ENCODE results near the gene NRSN2. TPM values are rescaled to one million over a fixed set of nuclear protein-coding genes. Genes with fewer than 3 reads are reported as not detected.
A peak's percentile ranks its signal among the peaks of the same experiment; 100 is the strongest.

NRSN2 gene
- 1 to 10 TPM; 5.2 to 7.5 TPM for total RNA-seq

GRCh38 chr20:346640-347316, at the start of gene NRSN2:
TSS of gene NRSN2 (plus strand) at chr20:347111. CDS start at chr20:349644, 2,533 bp downstream.
- Mint-ChIP-seq H3K27me3 (no peaks in the 10 kb centered on the region), H3K9me3 (ENCODE audit: low read depth) (peaks cover 7% of the 10 kb centered on the region), H3K36me3 (ENCODE audit: low read depth) (peaks cover 5% of the 10 kb centered on the region), H3K4me3 (peak within 1 kb of the TSS; percentile 82), H3K4me1 (peaks cover 10% of the 10 kb centered on the region), H3K27ac (no peak within 1 kb of the TSS)
- ChIA-PET CTCF (interaction anchor here (0.8 to 4.3 kb wide), 4 partner anchors 9 to 93 kb away, joined by 3 to 16 read pairs (median 6); no protein-coding TSS in a partner anchor), POLR2A (no interaction called here)
- ATAC-seq (peak; percentile 61), DNase-seq (peak; percentile 64)
- intact Hi-C loops (cut with DNase I, micrococcal nuclease), result loop anchor here in 1 of 2 experiments (1.0 to 5.0 kb wide), 4 partner anchors 21 to 196 kb away; partner anchors contain the start of genes CSNK2A1, RBCK1, SOX12 and TRIB3

- ChIA-PET CTCF (interaction anchor here (0.9 to 6.1 kb wide), 6 partner anchors 10 to 39 kb away, joined by 3 to 40 read pairs (median 4); no protein-coding TSS in a partner anchor), POLR2A (interaction anchor here (0.7 to 2.0 kb wide), 2 partner anchors 21 to 27 kb away, joined by 7 to 8 read pairs; partner anchors contain the start of gene SOX12)
- Mint-ChIP-seq H3K4me1 (peaks cover 52% of the 10 kb centered on the region), H3K36me3 (ENCODE audit: low read depth) (peaks cover 31% of the 10 kb centered on the region), H3K27me3 (no peaks in the 10 kb centered on the region), H3K4me3 (peak overlapping the region; percentile 100), H3K9me3 (ENCODE audit: low read depth) (no peaks in the 10 kb centered on the region), H3K27ac (peak overlapping the region; percentile 99)
- peak; percentile 72 for DNase-seq
- peak; percentile 40 for ATAC-seq
- intact Hi-C loops (cut with DNase I, micrococcal nuclease), result loop anchor here (1.0 kb wide), 5 partner anchors 12 to 245 kb away; partner anchors contain the start of genes CSNK2A1 (in 1 of the 2) and RBCK1 (in 1 of the 2)
Observed at GRCh38 chr20:297925-298775, 48.8 kb upstream of the NRSN2 start.

GRCh38 chr20:298776-299391, 48.0 kb upstream of the NRSN2 start:
- Mint-ChIP-seq H3K4me1 (peaks cover 52% of the 10 kb centered on the region), H3K9me3 (ENCODE audit: low read depth) (no peaks in the 10 kb centered on the region), H3K36me3 (ENCODE audit: low read depth) (peaks cover 31% of the 10 kb centered on the region), H3K4me3 (peak overlapping the region; percentile 100), H3K27me3 (no peaks in the 10 kb centered on the region), H3K27ac (peak overlapping the region; percentile 99)
- DNase-seq (no peak), ATAC-seq (no peak)
- ChIA-PET POLR2A (interaction anchor here (2.0 kb wide), 1 partner anchor 26 kb away, joined by 7 read pairs; the partner anchor contains the start of gene SOX12), CTCF (interaction anchor here (0.9 to 6.1 kb wide), 8 partner anchors 9 to 40 kb away, joined by 3 to 40 read pairs (median 4); no protein-coding TSS in a partner anchor)
- intact Hi-C loops (cut with DNase I, micrococcal nuclease), result loop anchor here in 1 of 2 experiments (1.0 kb wide), 1 partner anchor 11 kb away; no protein-coding TSS in a partner anchor

GRCh38 chr20:300345-300990, 46.4 kb upstream of the NRSN2 start:
- H3K9me3 Mint-ChIP-seq (ENCODE audit: low read depth), result no peaks in the 10 kb centered on the region
- CTCF ChIA-PET, result interaction anchor here (0.6 to 6.1 kb wide), 5 partner anchors 24 to 182 kb away, joined by 3 to 40 read pairs (median 13); no protein-coding TSS in a partner anchor
- peaks cover 52% of the 10 kb centered on the region for H3K4me1 Mint-ChIP-seq
- DNase-seq (no peak), ATAC-seq (no peak)
- intact Hi-C loops (cut with DNase I, micrococcal nuclease), result no loop called here
- peak overlapping the region; percentile 100 for H3K4me3 Mint-ChIP-seq
- peak overlapping the region; percentile 45 for H3K27ac Mint-ChIP-seq
- peaks cover 31% of the 10 kb centered on the region for H3K36me3 Mint-ChIP-seq (ENCODE audit: low read depth)
- H3K27me3 Mint-ChIP-seq, result no peaks in the 10 kb centered on the region
- POLR2A ChIA-PET, result no interaction called here

- Mint-ChIP-seq H3K27me3 (no peaks in the 10 kb centered on the region), H3K4me3 (peak overlapping the region; percentile 3), H3K4me1 (peaks cover 40% of the 10 kb centered on the region), H3K27ac (peak overlapping the region; percentile 52), H3K36me3 (ENCODE audit: low read depth) (peaks cover 31% of the 10 kb centered on the region), H3K9me3 (ENCODE audit: low read depth) (no peaks in the 10 kb centered on the region)
- ChIA-PET POLR2A (no interaction called here), CTCF (interaction anchor here (0.6 to 6.1 kb wide), 3 partner anchors 22 to 31 kb away, joined by 4 to 40 read pairs (median 13); no protein-coding TSS in a partner anchor)
- intact Hi-C loops (cut with DNase I, micrococcal nuclease), result no loop called here
- ATAC-seq (peak; percentile 73), DNase-seq (peak; percentile 36)
Observed at GRCh38 chr20:301886-302848, 44.7 kb upstream of the NRSN2 start.

GRCh38 chr20:305745-306144, 41.2 kb upstream of the NRSN2 start:
- no peak for ATAC-seq
- Mint-ChIP-seq H3K9me3 (ENCODE audit: low read depth) (no peaks in the 10 kb centered on the region), H3K36me3 (ENCODE audit: low read depth) (peaks cover 6% of the 10 kb centered on the region), H3K4me1 (peaks cover 31% of the 10 kb centered on the region), H3K27ac (no peak overlapping the region), H3K4me3 (no peak overlapping the region), H3K27me3 (no peaks in the 10 kb centered on the region)
- CTCF ChIA-PET, result interaction anchor here (0.7 kb wide), 1 partner anchor 24 kb away, joined by 4 read pairs; no protein-coding TSS in a partner anchor
- no peak for DNase-seq
- POLR2A ChIA-PET, result no interaction called here
- intact Hi-C loops (cut with DNase I, micrococcal nuclease), result no loop called here

GRCh38 chr20:308427-309038, 38.4 kb upstream of the NRSN2 start:
- H3K9me3 Mint-ChIP-seq (ENCODE audit: low read depth), result no peaks in the 10 kb centered on the region
- ChIA-PET POLR2A (no interaction called here), CTCF (interaction anchor here (0.8 to 1.4 kb wide), 4 partner anchors 9 to 53 kb away, joined by 3 to 4 read pairs (median 3); no protein-coding TSS in a partner anchor)
- H3K4me3 Mint-ChIP-seq, result no peak overlapping the region
- H3K36me3 Mint-ChIP-seq (ENCODE audit: low read depth), result no peaks in the 10 kb centered on the region
- ATAC-seq (no peak), DNase-seq (no peak)
- no peaks in the 10 kb centered on the region for H3K27me3 Mint-ChIP-seq
- intact Hi-C loops (cut with DNase I, micrococcal nuclease), result no loop called here
- H3K4me1 Mint-ChIP-seq, result peaks cover 11% of the 10 kb centered on the region
- no peak overlapping the region for H3K27ac Mint-ChIP-seq

GRCh38 chr20:309306-309840, 37.5 kb upstream of the NRSN2 start:
- Mint-ChIP-seq H3K27me3 (no peaks in the 10 kb centered on the region), H3K9me3 (ENCODE audit: low read depth) (no peaks in the 10 kb centered on the region), H3K27ac (no peak overlapping the region), H3K36me3 (ENCODE audit: low read depth) (no peaks in the 10 kb centered on the region), H3K4me1 (peaks cover 11% of the 10 kb centered on the region), H3K4me3 (no peak overlapping the region)
- ATAC-seq (no peak), DNase-seq (no peak)
- ChIA-PET CTCF (interaction anchor here (0.8 to 1.8 kb wide), 3 partner anchors 10 to 54 kb away, joined by 3 to 9 read pairs (median 3); no protein-coding TSS in a partner anchor), POLR2A (no interaction called here)
- intact Hi-C loops (cut with DNase I, micrococcal nuclease), result no loop called here
